HEK293 (cell line): ENCODE data around the gene UPK1A.

ENCODE experiments used
- CTCF ChIP-seq: fragments of 450-650 bp; formaldehyde crosslinking; IDR thresholded peaks from 2 replicates; pipeline ENCODE4 v1.5.1; 2016; ENCODE audit warnings: missing biosample characterization, missing genetic modification characterization
- KLF1 ChIP-seq: fragments of 450-650 bp; formaldehyde crosslinking; IDR thresholded peaks from 2 replicates; pipeline ENCODE4 v1.5.1; 2016; ENCODE audit warnings: missing biosample characterization, missing genetic modification characterization
- MEIS1 ChIP-seq: sonication (generic); formaldehyde crosslinking; IDR thresholded peaks from 2 replicates; pipeline ENCODE4 v1.8.1; 2022; ENCODE audit warnings: missing genetic modification reagents, mild to moderate bottlenecking, borderline replicate concordance
- ZNF558 ChIP-seq: fragments of 450-650 bp; formaldehyde crosslinking; IDR thresholded peaks from 2 replicates; pipeline ENCODE4 v1.5.1; 2016; ENCODE audit warnings: missing biosample characterization, missing genetic modification characterization
- ZNF791 ChIP-seq: fragments of 450-650 bp; formaldehyde crosslinking; IDR thresholded peaks from 2 replicates; pipeline ENCODE4 v1.5.1; 2016; ENCODE audit warnings: missing biosample characterization, missing genetic modification characterization

DNA sequence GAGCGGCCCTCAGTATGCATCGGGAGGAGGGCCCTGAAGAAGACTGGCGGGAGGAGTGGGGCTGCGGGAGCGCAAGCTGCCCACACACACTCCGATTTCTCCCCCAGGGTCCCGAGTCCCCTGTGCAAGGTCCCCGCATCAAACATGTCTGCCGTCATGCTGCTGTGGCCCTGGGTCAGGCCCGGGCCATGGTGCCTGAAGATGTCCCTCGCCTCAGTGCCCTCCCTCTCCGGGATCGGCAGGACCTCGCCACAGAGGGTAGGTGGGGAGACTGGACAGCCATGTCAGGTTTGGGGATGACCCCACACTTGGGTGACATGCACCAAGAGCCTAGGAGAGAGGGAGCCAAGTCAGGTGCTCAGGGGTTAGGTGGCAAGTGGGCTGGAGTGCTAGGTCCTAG is 56.1 kb downstream of the UPK1A start:
- TF ChIP-seq ZNF791 (no peak), CTCF (no peak), ZNF558 (no peak), KLF1 (tag by site-specific recombination) (no peak), MEIS1 (CRISPR knock-in tag) (no peak)
